H1 (cell line): ENCODE data around the gene PAX8.

Source experiments
- ATF2 ChIP-seq: IDR thresholded peaks from 2 replicates; pipeline ENCODE4 v1.6.1; 2012; ENCODE audit warnings: low read length, inconsistent platforms
- BRCA1 ChIP-seq: IDR thresholded peaks from 2 replicates; pipeline ENCODE4 v1.6.1; 2012; ENCODE audit warnings: low read depth, low read length, improper control_type of control experiment
- CTCF ChIP-seq, 3 experiments: IDR thresholded peaks; 1 replicate in 2 of 3; 2 replicates in 1 of 3; pipeline versions ENCODE4 v1.5.1 to v1.6.1; 2011; ENCODE audit warnings: low read length in 3 of 3, mild to moderate bottlenecking in 3 of 3, inconsistent platforms in 2 of 3, low read depth in 1 of 3, moderate library complexity in 1 of 3; ENCODE audit not compliant: insufficient read depth in 1 of 3; ENCODE audit errors: control extremely low read depth in 1 of 3
- EP300 ChIP-seq, 2 experiments: IDR thresholded peaks; 1 replicate in 1 of 2; 2 replicates in 1 of 2; pipeline ENCODE4 v1.6.1; 2011 to 2012; ENCODE audit warnings: low read depth in 2 of 2, low read length in 2 of 2, mild to moderate bottlenecking in 2 of 2, borderline replicate concordance in 1 of 2, inconsistent platforms in 1 of 2, moderate library complexity in 1 of 2
- GABPA ChIP-seq: IDR thresholded peaks from 2 replicates; pipeline ENCODE4 v1.6.1; 2011; ENCODE audit warnings: mild to moderate bottlenecking, low read length, moderate library complexity, borderline replicate concordance; ENCODE audit not compliant: insufficient read depth
- JUND ChIP-seq: IDR thresholded peaks from 2 replicates; pipeline ENCODE4 v1.6.1; 2011; ENCODE audit warnings: mild to moderate bottlenecking, improper control_type of control experiment, low read length
- POLR2A ChIP-seq, 2 experiments: IDR thresholded peaks; 1 replicate in 1 of 2; 2 replicates in 1 of 2; pipeline ENCODE4 v1.6.1; 2011; ENCODE audit warnings: low read depth in 2 of 2, low read length in 2 of 2, mild to moderate bottlenecking in 2 of 2; ENCODE audit errors: control extremely low read depth in 1 of 2
- SIN3A ChIP-seq, 2 experiments: IDR thresholded peaks in 1 of 2; conservative IDR thresholded peaks in 1 of 2; 2 replicates each; pipeline ENCODE4 v1.6.1; 2011 to 2012; ENCODE audit warnings: low read length in 2 of 2, improper control_type of control experiment in 1 of 2, low read depth in 1 of 2, mild to moderate bottlenecking in 1 of 2
- SRF ChIP-seq: IDR thresholded peaks from 2 replicates; pipeline ENCODE4 v1.6.1; 2011; ENCODE audit warnings: mild to moderate bottlenecking, low read depth, low read length, moderate library complexity
- TAF1 ChIP-seq: IDR thresholded peaks from 2 replicates; pipeline ENCODE4 v1.6.1; 2011; ENCODE audit warnings: mild to moderate bottlenecking, low read depth, low read length

GRCh38 chr2:113240150-113240914, 38.4 kb downstream of the PAX8 start:
- TF ChIP-seq CTCF (IDR thresholded peaks at IDR 0.05; ENCODE audit: control extremely low read depth in 1 of 3, insufficient read depth in 1 of 3, low read depth in 1 of 3, low read length in 3 of 3) (no peak), GABPA (no peak), SRF (no peak), BRCA1 (no peak), TAF1 (no peak), JUND (no peak), ATF2 (no peak), SIN3A (conservative IDR thresholded peaks at IDR 0.05 in 1 of 2, IDR thresholded peaks at IDR 0.05 in 1 of 2; ENCODE audit: low read depth in 1 of 2, low read length in 2 of 2) (no peak), POLR2A (IDR thresholded peaks at IDR 0.05; ENCODE audit: control extremely low read depth in 1 of 2, low read depth in 2 of 2, low read length in 2 of 2) (no peak), EP300 (IDR thresholded peaks at IDR 0.05; ENCODE audit: borderline replicate concordance in 1 of 2, low read depth in 2 of 2, low read length in 2 of 2) (no peak)
